GM12878 (cell line): ENCODE data around the gene TULP4. TPM values are rescaled to one million over a fixed set of nuclear protein-coding genes. Genes with fewer than 3 reads are reported as not detected.
A peak's percentile ranks its signal among the peaks of the same experiment; 100 is the strongest.

Experiments
- CBFB ChIP-seq: IDR thresholded peaks from 2 replicates; pipeline ENCODE4 v1.6.1; 2016; ENCODE audit warnings: antibody characterized with exemption, low read depth
- FOXM1 ChIP-seq: IDR thresholded peaks from 2 replicates; pipeline ENCODE4 v1.6.1; 2012; ENCODE audit warnings: low read depth, mild to moderate bottlenecking, inconsistent platforms, low read length, moderate library complexity
- JUND ChIP-seq: IDR thresholded peaks from 2 replicates; pipeline ENCODE4 v1.6.1; 2012; ENCODE audit warnings: low read depth, mild to moderate bottlenecking, low read length, improper control_type of control experiment, moderate library complexity
- LARP7 ChIP-seq: fragments of 450-650 bp; IDR thresholded peaks from 2 replicates; pipeline ENCODE4 v1.6.1; 2017; ENCODE audit warnings: mild to moderate bottlenecking
- NR2C2 ChIP-seq: IDR thresholded peaks from 2 replicates; pipeline ENCODE4 v1.6.1; 2011; ENCODE audit warnings: borderline replicate concordance, low read depth; ENCODE audit not compliant: control insufficient read depth, insufficient read length
- POU2F2 ChIP-seq: IDR thresholded peaks from 3 replicates; pipeline ENCODE4 v1.6.1; 2011; ENCODE audit warnings: low read depth, mild to moderate bottlenecking, low read length, borderline replicate concordance
- RAD21 ChIP-seq: IDR thresholded peaks from 2 replicates; pipeline ENCODE4 v1.6.1; 2011; ENCODE audit warnings: mild to moderate bottlenecking, low read depth, low read length, moderate library complexity; ENCODE audit not compliant: insufficient read depth
- RB1 ChIP-seq: fragments of 450-650 bp; formaldehyde crosslinking; IDR thresholded peaks from 2 replicates; pipeline ENCODE4 v1.6.1; 2017; ENCODE audit warnings: mild to moderate bottlenecking, borderline replicate concordance
- SIX5 ChIP-seq: IDR thresholded peaks from 2 replicates; pipeline ENCODE4 v1.6.1; 2011; ENCODE audit warnings: mild to moderate bottlenecking, low read depth, low read length, moderate library complexity; ENCODE audit not compliant: severe bottlenecking
- SMAD5 ChIP-seq: IDR thresholded peaks from 2 replicates; pipeline ENCODE4 v1.6.1; 2016; ENCODE audit warnings: antibody characterized with exemption, low read depth
- SP1 ChIP-seq: IDR thresholded peaks from one replicate; pipeline ENCODE4 v1.6.1; 2011; ENCODE audit warnings: low read depth, low read length
- SPI1 ChIP-seq: IDR thresholded peaks from 2 replicates; pipeline ENCODE4 v1.6.1; 2011; ENCODE audit warnings: low read depth, mild to moderate bottlenecking, low read length, moderate library complexity, borderline replicate concordance; ENCODE audit not compliant: insufficient read depth
- TCF12 ChIP-seq: IDR thresholded peaks from 2 replicates; pipeline ENCODE4 v1.6.1; 2011; ENCODE audit warnings: low read depth, mild to moderate bottlenecking, low read length
- polyA plus RNA-seq, 11 experiments: library from polyadenylated mRNA; depleted of rRNA in 4 of 11; unstranded in 6 of 11; stranded (reverse) in 5 of 11; fragments of >200 nt; fragmentation: Nextera tagmentation in 4 of 11; fragmentation: Illumina TruSeq in 1 of 11; extraction: Ambion mirVana in 4 of 11; extraction: Trizol in 1 of 11; gene quantifications; 1 replicate in 1 of 11; 2 replicates in 10 of 11; pipeline versions ENCODE4 v1.2.1 to v1.2.3, GENCODE V29; 2011 to 2016; ENCODE audit warnings: inconsistent platforms in 2 of 11, missing spikeins in 2 of 11, low read depth in 1 of 11
- total RNA-seq, 4 experiments: library from RNA; depleted of rRNA in 3 of 4; stranded (reverse); fragments of >200 nt in 3 of 4; fragmentation: Illumina TruSeq in 1 of 4; extraction: Trizol in 1 of 4; gene quantifications; 2 replicates each; pipeline versions ENCODE4 v1.2.1 to v1.2.3, GENCODE V29; 2013 to 2021
- TF ChIP-seq, protein P1 (sequence below): fragments of 450-650 bp; IDR thresholded peaks from 2 replicates; pipeline ENCODE4 v1.6.1; 2018; ENCODE audit warnings: mild to moderate bottlenecking, low read depth, moderate library complexity; ENCODE audit not compliant: partially characterized antibody
- TF ChIP-seq, protein P2 (sequence below): fragments of 150-350 bp; IDR thresholded peaks from 2 replicates; pipeline ENCODE4 v1.6.1; 2016; ENCODE audit warnings: low read depth, low read length
- TF ChIP-seq, protein P3 (sequence below): fragments of 450-650 bp; IDR thresholded peaks from 2 replicates; pipeline ENCODE4 v1.6.1; 2017; ENCODE audit warnings: mild to moderate bottlenecking, moderate library complexity
- TF ChIP-seq, protein P4 (sequence below): fragments of 450-650 bp; IDR thresholded peaks from 2 replicates; pipeline ENCODE4 v1.6.1; 2017; ENCODE audit warnings: borderline replicate concordance

TULP4 gene
- total and polyA plus RNA-seq, 10 of the 15 experiments (the other 5 are each of a cell fraction or from before 2014, with no cell fraction given), result 0.73 to 31.8 (median 14.0) TPM

DNA sequence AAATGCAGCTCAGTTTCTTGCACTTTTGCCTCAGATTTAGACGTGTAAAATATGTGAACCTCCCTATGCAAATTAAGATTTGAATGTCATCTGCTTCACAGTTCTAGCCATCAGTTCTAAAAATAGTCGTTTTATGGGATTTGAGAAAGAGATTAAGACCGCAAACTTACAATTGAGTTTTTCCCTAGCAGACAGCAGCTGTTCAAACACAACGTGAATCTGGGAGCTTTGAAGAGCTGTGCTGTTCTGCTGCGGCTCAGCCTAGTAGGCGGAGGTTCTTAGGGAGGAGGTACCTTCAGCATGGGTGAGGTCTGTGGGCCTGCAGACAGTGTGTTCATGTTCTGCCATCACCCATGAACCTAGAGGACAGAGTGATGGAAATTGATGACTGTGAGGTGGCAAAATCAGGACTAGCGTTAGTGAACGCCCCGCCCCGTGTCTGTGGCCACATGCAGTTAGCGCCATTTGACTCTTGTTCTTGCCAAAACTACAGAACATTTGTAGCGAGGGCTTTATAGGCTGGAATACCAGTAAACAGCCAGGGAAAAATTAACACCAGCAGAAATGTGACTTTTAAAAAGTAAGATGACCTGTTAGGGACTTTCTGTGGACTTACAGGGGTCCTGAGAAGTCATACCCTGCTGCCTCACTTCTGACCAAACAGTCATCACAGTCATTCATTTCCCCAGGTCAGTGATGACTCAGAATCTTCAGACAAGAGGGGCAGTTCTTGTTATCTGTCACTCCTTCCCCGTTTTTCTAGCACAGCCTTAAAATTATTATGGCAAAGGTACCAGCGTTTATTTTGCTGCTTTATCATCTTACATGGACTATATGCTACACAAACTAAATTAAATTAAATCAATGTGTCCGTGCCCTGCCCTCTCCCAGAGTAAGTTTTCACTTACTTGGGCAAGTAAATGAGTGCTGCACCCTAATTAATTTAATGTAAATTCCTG is 163.4 kb downstream of the TULP4 start (continued):
- TF ChIP-seq SP1, result peak; percentile 27
- TF ChIP-seq, protein P1, sequence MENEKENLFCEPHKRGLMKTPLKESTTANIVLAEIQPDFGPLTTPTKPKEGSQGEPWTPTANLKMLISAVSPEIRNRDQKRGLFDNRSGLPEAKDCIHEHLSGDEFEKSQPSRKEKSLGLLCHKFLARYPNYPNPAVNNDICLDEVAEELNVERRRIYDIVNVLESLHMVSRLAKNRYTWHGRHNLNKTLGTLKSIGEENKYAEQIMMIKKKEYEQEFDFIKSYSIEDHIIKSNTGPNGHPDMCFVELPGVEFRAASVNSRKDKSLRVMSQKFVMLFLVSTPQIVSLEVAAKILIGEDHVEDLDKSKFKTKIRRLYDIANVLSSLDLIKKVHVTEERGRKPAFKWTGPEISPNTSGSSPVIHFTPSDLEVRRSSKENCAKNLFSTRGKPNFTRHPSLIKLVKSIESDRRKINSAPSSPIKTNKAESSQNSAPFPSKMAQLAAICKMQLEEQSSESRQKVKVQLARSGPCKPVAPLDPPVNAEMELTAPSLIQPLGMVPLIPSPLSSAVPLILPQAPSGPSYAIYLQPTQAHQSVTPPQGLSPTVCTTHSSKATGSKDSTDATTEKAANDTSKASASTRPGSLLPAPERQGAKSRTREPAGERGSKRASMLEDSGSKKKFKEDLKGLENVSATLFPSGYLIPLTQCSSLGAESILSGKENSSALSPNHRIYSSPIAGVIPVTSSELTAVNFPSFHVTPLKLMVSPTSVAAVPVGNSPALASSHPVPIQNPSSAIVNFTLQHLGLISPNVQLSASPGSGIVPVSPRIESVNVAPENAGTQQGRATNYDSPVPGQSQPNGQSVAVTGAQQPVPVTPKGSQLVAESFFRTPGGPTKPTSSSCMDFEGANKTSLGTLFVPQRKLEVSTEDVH, result no peak
- no peak for TF ChIP-seq RAD21
- TF ChIP-seq RB1, result no peak
- TF ChIP-seq, protein P2, sequence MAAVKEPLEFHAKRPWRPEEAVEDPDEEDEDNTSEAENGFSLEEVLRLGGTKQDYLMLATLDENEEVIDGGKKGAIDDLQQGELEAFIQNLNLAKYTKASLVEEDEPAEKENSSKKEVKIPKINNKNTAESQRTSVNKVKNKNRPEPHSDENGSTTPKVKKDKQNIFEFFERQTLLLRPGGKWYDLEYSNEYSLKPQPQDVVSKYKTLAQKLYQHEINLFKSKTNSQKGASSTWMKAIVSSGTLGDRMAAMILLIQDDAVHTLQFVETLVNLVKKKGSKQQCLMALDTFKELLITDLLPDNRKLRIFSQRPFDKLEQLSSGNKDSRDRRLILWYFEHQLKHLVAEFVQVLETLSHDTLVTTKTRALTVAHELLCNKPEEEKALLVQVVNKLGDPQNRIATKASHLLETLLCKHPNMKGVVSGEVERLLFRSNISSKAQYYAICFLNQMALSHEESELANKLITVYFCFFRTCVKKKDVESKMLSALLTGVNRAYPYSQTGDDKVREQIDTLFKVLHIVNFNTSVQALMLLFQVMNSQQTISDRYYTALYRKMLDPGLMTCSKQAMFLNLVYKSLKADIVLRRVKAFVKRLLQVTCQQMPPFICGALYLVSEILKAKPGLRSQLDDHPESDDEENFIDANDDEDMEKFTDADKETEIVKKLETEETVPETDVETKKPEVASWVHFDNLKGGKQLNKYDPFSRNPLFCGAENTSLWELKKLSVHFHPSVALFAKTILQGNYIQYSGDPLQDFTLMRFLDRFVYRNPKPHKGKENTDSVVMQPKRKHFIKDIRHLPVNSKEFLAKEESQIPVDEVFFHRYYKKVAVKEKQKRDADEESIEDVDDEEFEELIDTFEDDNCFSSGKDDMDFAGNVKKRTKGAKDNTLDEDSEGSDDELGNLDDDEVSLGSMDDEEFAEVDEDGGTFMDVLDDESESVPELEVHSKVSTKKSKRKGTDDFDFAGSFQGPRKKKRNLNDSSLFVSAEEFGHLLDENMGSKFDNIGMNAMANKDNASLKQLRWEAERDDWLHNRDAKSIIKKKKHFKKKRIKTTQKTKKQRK, result no peak
- TF ChIP-seq, protein P3, sequence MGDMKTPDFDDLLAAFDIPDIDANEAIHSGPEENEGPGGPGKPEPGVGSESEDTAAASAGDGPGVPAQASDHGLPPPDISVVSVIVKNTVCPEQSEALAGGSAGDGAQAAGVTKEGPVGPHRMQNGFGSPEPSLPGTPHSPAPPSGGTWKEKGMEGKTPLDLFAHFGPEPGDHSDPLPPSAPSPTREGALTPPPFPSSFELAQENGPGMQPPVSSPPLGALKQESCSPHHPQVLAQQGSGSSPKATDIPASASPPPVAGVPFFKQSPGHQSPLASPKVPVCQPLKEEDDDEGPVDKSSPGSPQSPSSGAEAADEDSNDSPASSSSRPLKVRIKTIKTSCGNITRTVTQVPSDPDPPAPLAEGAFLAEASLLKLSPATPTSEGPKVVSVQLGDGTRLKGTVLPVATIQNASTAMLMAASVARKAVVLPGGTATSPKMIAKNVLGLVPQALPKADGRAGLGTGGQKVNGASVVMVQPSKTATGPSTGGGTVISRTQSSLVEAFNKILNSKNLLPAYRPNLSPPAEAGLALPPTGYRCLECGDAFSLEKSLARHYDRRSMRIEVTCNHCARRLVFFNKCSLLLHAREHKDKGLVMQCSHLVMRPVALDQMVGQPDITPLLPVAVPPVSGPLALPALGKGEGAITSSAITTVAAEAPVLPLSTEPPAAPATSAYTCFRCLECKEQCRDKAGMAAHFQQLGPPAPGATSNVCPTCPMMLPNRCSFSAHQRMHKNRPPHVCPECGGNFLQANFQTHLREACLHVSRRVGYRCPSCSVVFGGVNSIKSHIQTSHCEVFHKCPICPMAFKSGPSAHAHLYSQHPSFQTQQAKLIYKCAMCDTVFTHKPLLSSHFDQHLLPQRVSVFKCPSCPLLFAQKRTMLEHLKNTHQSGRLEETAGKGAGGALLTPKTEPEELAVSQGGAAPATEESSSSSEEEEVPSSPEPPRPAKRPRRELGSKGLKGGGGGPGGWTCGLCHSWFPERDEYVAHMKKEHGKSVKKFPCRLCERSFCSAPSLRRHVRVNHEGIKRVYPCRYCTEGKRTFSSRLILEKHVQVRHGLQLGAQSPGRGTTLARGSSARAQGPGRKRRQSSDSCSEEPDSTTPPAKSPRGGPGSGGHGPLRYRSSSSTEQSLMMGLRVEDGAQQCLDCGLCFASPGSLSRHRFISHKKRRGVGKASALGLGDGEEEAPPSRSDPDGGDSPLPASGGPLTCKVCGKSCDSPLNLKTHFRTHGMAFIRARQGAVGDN, result peak; percentile 85
- TF ChIP-seq LARP7, result no peak
- TF ChIP-seq FOXM1, result peak; percentile 87; the same call in 1 of the 2 replicates
- TF ChIP-seq NR2C2, result no peak
- TF ChIP-seq CBFB, result peak; percentile 27
- TF ChIP-seq JUND, result peak; percentile 74
- peak; percentile 21; the same call in 1 of the 2 replicates for TF ChIP-seq SMAD5
- TF ChIP-seq TCF12, result peak; percentile 65
- TF ChIP-seq, protein P4, sequence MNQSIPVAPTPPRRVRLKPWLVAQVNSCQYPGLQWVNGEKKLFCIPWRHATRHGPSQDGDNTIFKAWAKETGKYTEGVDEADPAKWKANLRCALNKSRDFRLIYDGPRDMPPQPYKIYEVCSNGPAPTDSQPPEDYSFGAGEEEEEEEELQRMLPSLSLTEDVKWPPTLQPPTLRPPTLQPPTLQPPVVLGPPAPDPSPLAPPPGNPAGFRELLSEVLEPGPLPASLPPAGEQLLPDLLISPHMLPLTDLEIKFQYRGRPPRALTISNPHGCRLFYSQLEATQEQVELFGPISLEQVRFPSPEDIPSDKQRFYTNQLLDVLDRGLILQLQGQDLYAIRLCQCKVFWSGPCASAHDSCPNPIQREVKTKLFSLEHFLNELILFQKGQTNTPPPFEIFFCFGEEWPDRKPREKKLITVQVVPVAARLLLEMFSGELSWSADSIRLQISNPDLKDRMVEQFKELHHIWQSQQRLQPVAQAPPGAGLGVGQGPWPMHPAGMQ, result no peak
- peak; percentile 58; the same call in 1 of the 3 replicates for TF ChIP-seq POU2F2
- TF ChIP-seq SIX5, result no peak
- TF ChIP-seq SPI1, result peak; percentile 44; the same call in 1 of the 2 replicates
